Breast epithelium (tissue), 4 donors: ENCODE results near the gene KLK14. TPM values are rescaled to one million over a fixed set of nuclear protein-coding genes. Genes with fewer than 3 reads are reported as not detected.

Experiments used
- DNase-seq, 2 donors: peaks; one replicate each; pipeline ENCODE4 v3.0.0-alpha.2; 2019; ENCODE audit warnings: low spot score in 2 of 2
- H3K27ac ChIP-seq, 2 donors: fragments of 200-600 bp; sonication (generic) in 1 of 2; one replicate each; pipeline ENCODE4 v1.5.1; 2016 to 2019; ENCODE audit warnings: mild to moderate bottlenecking in 1 of 2
- H3K27me3 ChIP-seq, 2 donors: fragments of 200-600 bp; sonication (generic) in 1 of 2; one replicate each; pipeline versions ENCODE4 v1.5.1 to v1.6.0; 2017 to 2019; ENCODE audit warnings: control low read depth in 1 of 2, mild to moderate bottlenecking in 1 of 2
- H3K36me3 ChIP-seq: fragments of 200-600 bp; one replicate; pipeline ENCODE4 v1.5.1; 2019
- H3K4me1 ChIP-seq, 2 donors: fragments of 200-600 bp; sonication (generic); one replicate each; pipeline ENCODE4 v1.5.1; 2016 to 2019; ENCODE audit warnings: control low read depth in 1 of 2
- H3K4me3 ChIP-seq, 3 donors: fragments of 200-600 bp; sonication (generic); 1 replicate in 2 of 3; 2 replicates in 1 of 3; pipeline ENCODE4 v1.5.1; 2016 to 2019; ENCODE audit warnings: mild to moderate bottlenecking in 3 of 3, moderate library complexity in 2 of 3
- H3K9me3 ChIP-seq, 2 donors: fragments of 200-600 bp; sonication (generic) in 1 of 2; one replicate each; pipeline ENCODE4 v1.5.1; 2016 to 2019; ENCODE audit warnings: control low read depth in 1 of 2
- CTCF ChIP-seq, 3 donors: fragments of 450-650 bp; IDR thresholded peaks; one replicate each; pipeline ENCODE4 v1.5.1; 2016 to 2017; ENCODE audit warnings: antibody characterized with exemption in 3 of 3, mild to moderate bottlenecking in 3 of 3, moderate library complexity in 3 of 3
- POLR2A ChIP-seq: fragments of 450-650 bp; IDR thresholded peaks from one replicate; pipeline ENCODE4 v1.6.1; 2016; ENCODE audit warnings: antibody characterized with exemption, mild to moderate bottlenecking, moderate library complexity
- POLR2AphosphoS5 ChIP-seq, 3 donors: sonication (generic); formaldehyde crosslinking; IDR thresholded peaks; one replicate each; pipeline ENCODE4 v1.6.1; 2017; ENCODE audit warnings: antibody characterized with exemption in 3 of 3
- intact Hi-C: fragments of 100-400 bp; cut with DNase I; formaldehyde crosslinking; loops from one replicate; pipeline ENCODE4 v1.15.1; 2023; ENCODE audit warnings: low total_unique reads
- total RNA-seq, 3 donors: library from RNA; depleted of rRNA; stranded (reverse); fragments of >200 nt; gene quantifications; one replicate each; pipeline ENCODE4 v1.1.0, GENCODE V29; 2016

Gene KLK14
- total RNA-seq, 3 donors from 2014 or later = 0.98 TPM; not detected in 2

- H3K36me3 ChIP-seq = no peaks in the 10 kb centered on the region
- no peaks in the 10 kb centered on the region for H3K4me1 ChIP-seq
- no peaks in the 10 kb centered on the region for H3K9me3 ChIP-seq
- no peak for DNase-seq
- intact Hi-C loops = no loop called here
- no peak for TF ChIP-seq POLR2AphosphoS5 (IDR thresholded peaks at IDR 0.05)
- no peak for TF ChIP-seq CTCF (IDR thresholded peaks at IDR 0.05)
- TF ChIP-seq POLR2A = no peak
- no peaks in the 10 kb centered on the region for H3K27me3 ChIP-seq
- H3K4me3 ChIP-seq = no peak overlapping the region
- no peak overlapping the region for H3K27ac ChIP-seq
Observed at GRCh38 chr19:51066393-51067186, 16.1 kb downstream of the KLK14 start.

GRCh38 chr19:51065221-51065960 is 17.3 kb downstream of the KLK14 start:
- Histone ChIP-seq H3K27me3 (no peaks in the 10 kb centered on the region), H3K4me3 (peak overlapping the region in 2 of 3 donors; percentile 53 to 58), H3K9me3 (no peaks in the 10 kb centered on the region), H3K27ac (peak overlapping the region in 1 of 2 donors; percentile 8), H3K4me1 (no peaks in the 10 kb centered on the region), H3K36me3 (no peaks in the 10 kb centered on the region)
- TF ChIP-seq CTCF (IDR thresholded peaks at IDR 0.05) = no peak
- TF ChIP-seq POLR2A = no peak
- TF ChIP-seq POLR2AphosphoS5 (IDR thresholded peaks at IDR 0.05) = no peak
- intact Hi-C loops = no loop called here
- no peak for DNase-seq

- no peak for TF ChIP-seq POLR2A
- no peak for TF ChIP-seq CTCF (IDR thresholded peaks at IDR 0.05)
- no peak for TF ChIP-seq POLR2AphosphoS5 (IDR thresholded peaks at IDR 0.05)
- peak in 1 of 2 donors; percentile 41 for DNase-seq
- no peaks in the 10 kb centered on the region for H3K4me1 ChIP-seq
- H3K4me3 ChIP-seq = peak within 1 kb of the TSS in 2 of 3 donors; percentile 53 to 58
- intact Hi-C loops = no loop called here
- H3K27ac ChIP-seq = peak within 1 kb of the TSS in 1 of 2 donors; percentile 30
- H3K27me3 ChIP-seq = no peaks in the 10 kb centered on the region
- no peaks in the 10 kb centered on the region for H3K9me3 ChIP-seq
- no peaks in the 10 kb centered on the region for H3K36me3 ChIP-seq
Observed at GRCh38 chr19:51064534-51065220, 18.0 kb downstream of the KLK14 start, which contains the start of gene KLK13. Gene KLK13 (minus strand): TSS chr19:51065092. CDS start chr19:51065067, 25 bp downstream.

- no peak overlapping the region for H3K27ac ChIP-seq
- TF ChIP-seq POLR2AphosphoS5 (IDR thresholded peaks at IDR 0.05) (no peak), CTCF (IDR thresholded peaks at IDR 0.05) (no peak), POLR2A (no peak)
Observed at GRCh38 chr19:51063664-51064063, 19.0 kb downstream of the KLK14 start.

More at GRCh38 chr19:51063664-51064063, 19.0 kb downstream of the KLK14 start:
- no peak overlapping the region for H3K4me3 ChIP-seq
- H3K9me3 ChIP-seq = no peaks in the 10 kb centered on the region
- H3K4me1 ChIP-seq = no peaks in the 10 kb centered on the region
- no peaks in the 10 kb centered on the region for H3K27me3 ChIP-seq
- no peaks in the 10 kb centered on the region for H3K36me3 ChIP-seq
- DNase-seq = no peak
- intact Hi-C loops = no loop called here
